Hepatocyte (in vitro differentiated cells): ENCODE measurements around the gene N4BP3. TPM values are rescaled to one million over a fixed set of nuclear protein-coding genes. Genes with fewer than 3 reads are reported as not detected.
A peak's percentile ranks its signal among the peaks of the same experiment; 100 is the strongest.

Experiments used
- DNase-seq: peaks from one replicate; pipeline ENCODE4 v3.0.0-alpha.2; 2016; ENCODE audit warnings: low spot score
- H2AFZ ChIP-seq: fragments of 200-600 bp; sonication (generic); 2 replicates; pipeline ENCODE4 v1.6.0; 2016; ENCODE audit warnings: antibody characterized with exemption, mild to moderate bottlenecking
- H3K27ac ChIP-seq: fragments of 200-600 bp; sonication (generic); 2 replicates; pipeline ENCODE4 v1.5.1; 2016; ENCODE audit warnings: mild to moderate bottlenecking
- H3K27me3 ChIP-seq: fragments of 200-600 bp; sonication (generic); 2 replicates; pipeline ENCODE4 v1.6.1; 2016
- H3K36me3 ChIP-seq: fragments of 200-600 bp; sonication (generic); replicated peaks from 2 replicates; pipeline ENCODE4 v1.5.1; 2016; ENCODE audit warnings: low read depth; ENCODE audit not compliant: insufficient read depth
- H3K4me1 ChIP-seq: fragments of 200-600 bp; sonication (generic); 2 replicates; pipeline ENCODE4 v1.5.1; 2016; ENCODE audit warnings: mild to moderate bottlenecking, moderate library complexity; ENCODE audit not compliant: insufficient read depth
- H3K4me2 ChIP-seq: fragments of 200-600 bp; sonication (generic); 2 replicates; pipeline ENCODE4 v1.6.0; 2016
- H3K4me3 ChIP-seq: fragments of 200-600 bp; sonication (generic); 2 replicates; pipeline ENCODE4 v1.5.1; 2016; ENCODE audit warnings: mild to moderate bottlenecking
- H3K79me2 ChIP-seq: fragments of 200-600 bp; sonication (generic); 2 replicates; pipeline ENCODE4 v1.6.0; 2017; ENCODE audit warnings: mild to moderate bottlenecking
- H3K9me2 ChIP-seq: fragments of 200-600 bp; sonication (generic); replicated peaks from 2 replicates; pipeline ENCODE4 v1.6.0; 2017; ENCODE audit warnings: mild to moderate bottlenecking; ENCODE audit not compliant: insufficient read depth
- H3K9me3 ChIP-seq: fragments of 200-600 bp; sonication (generic); 2 replicates; pipeline ENCODE4 v1.5.1; 2016; ENCODE audit warnings: low read depth, mild to moderate bottlenecking
- H4K20me1 ChIP-seq: fragments of 200-600 bp; sonication (generic); 2 replicates; pipeline ENCODE4 v1.6.0; 2016; ENCODE audit warnings: mild to moderate bottlenecking; ENCODE audit not compliant: insufficient read depth, poor library complexity, severe bottlenecking
- CTCF ChIP-seq: fragments of 200-600 bp; sonication (generic); IDR thresholded peaks from 2 replicates; pipeline ENCODE4 v1.5.1; 2016; ENCODE audit warnings: antibody characterized with exemption, mild to moderate bottlenecking; ENCODE audit not compliant: poor library complexity
- EZH2 ChIP-seq: fragments of 200-600 bp; sonication (generic); IDR thresholded peaks from 2 replicates; pipeline ENCODE4 v1.6.1; 2016; ENCODE audit warnings: antibody characterized with exemption, mild to moderate bottlenecking, borderline replicate concordance
- EZH2phosphoT487 ChIP-seq: fragments of 200-600 bp; sonication (generic); IDR thresholded peaks from one replicate; pipeline ENCODE4 v1.6.1; 2018; ENCODE audit warnings: antibody characterized with exemption, mild to moderate bottlenecking, low read depth, moderate library complexity; ENCODE audit not compliant: unreplicated experiment, severe bottlenecking
- WGBS: methylation state at CpG from one replicate; pipeline ENCODE4 v1.1.6; 2016; ENCODE audit warnings: low lambda C conversion rate; ENCODE audit errors: missing lambda C conversion rate; 5-methylcytosine and 5-hydroxymethylcytosine counted together
- polyA plus RNA-seq: library from polyadenylated mRNA; unstranded; fragments of >200 nt; fragmentation: Nextera tagmentation; extraction: Ambion mirVana; gene quantifications from 2 replicates; pipeline ENCODE4 v1.2.1, GENCODE V29; 2016
- total RNA-seq: library from RNA; depleted of rRNA; stranded (reverse); fragments of >200 nt; gene quantifications from 2 replicates; pipeline ENCODE4 v1.2.3, GENCODE V29; 2014

N4BP3 gene
- total RNA-seq = 1.4 and 2.3 TPM in 2 replicates
- polyA plus RNA-seq = 1.3 and 1.6 TPM in 2 replicates

- TF ChIP-seq CTCF (peak; percentile 19), EZH2 (no peak), EZH2phosphoT487 (no peak)
- Histone ChIP-seq H2AFZ (peak within 1 kb of the TSS; percentile 63), H3K9me2 (no peaks in the 10 kb centered on the region), H3K79me2 (no peaks in the 10 kb centered on the region), H3K36me3 (no peaks in the 10 kb centered on the region), H3K27ac (peak within 1 kb of the TSS; percentile 14), H3K27me3 (peaks cover 16% of the 10 kb centered on the region), H4K20me1 (no peaks in the 10 kb centered on the region), H3K9me3 (no peaks in the 10 kb centered on the region), H3K4me3 (peak within 1 kb of the TSS; percentile 63), H3K4me2 (peak within 1 kb of the TSS; percentile 99), H3K4me1 (peaks cover 29% of the 10 kb centered on the region)
- peak; percentile 91 for DNase-seq
- WGBS = 1% methylated on average over 54 of the region's 96 CpGs
Measured at GRCh38 chr5:178113141-178113787, at the start of gene N4BP3. TSS of gene N4BP3 (plus strand) at chr5:178113532. CDS start at chr5:178119584, 6,052 bp downstream.

GRCh38 chr5:178067755-178068154, 45.6 kb upstream of the N4BP3 start:
- Histone ChIP-seq H3K79me2 (no peaks in the 10 kb centered on the region), H4K20me1 (no peaks in the 10 kb centered on the region), H3K27ac (no peak overlapping the region), H3K4me1 (no peaks in the 10 kb centered on the region), H3K4me2 (no peak overlapping the region), H2AFZ (no peak overlapping the region), H3K36me3 (no peaks in the 10 kb centered on the region), H3K9me2 (no peaks in the 10 kb centered on the region), H3K4me3 (no peak overlapping the region), H3K9me3 (no peaks in the 10 kb centered on the region), H3K27me3 (peaks cover 4% of the 10 kb centered on the region)
- no peak for DNase-seq
- WGBS = 74% methylated on average over 6 of the region's 6 CpGs
- TF ChIP-seq EZH2 (no peak), CTCF (no peak), EZH2phosphoT487 (no peak)

GRCh38 chr5:178068293-178068692, 45.0 kb upstream of the N4BP3 start:
- DNase-seq = no peak
- H3K9me3 ChIP-seq = no peaks in the 10 kb centered on the region
- WGBS = 75% methylated on average over 5 of the region's 5 CpGs

More at GRCh38 chr5:178068293-178068692, 45.0 kb upstream of the N4BP3 start:
- no peaks in the 10 kb centered on the region for H3K9me2 ChIP-seq
- H2AFZ ChIP-seq = no peak overlapping the region
- no peaks in the 10 kb centered on the region for H4K20me1 ChIP-seq
- H3K4me3 ChIP-seq = no peak overlapping the region
- H3K27me3 ChIP-seq = peaks cover 4% of the 10 kb centered on the region
- H3K4me1 ChIP-seq = no peaks in the 10 kb centered on the region
- no peaks in the 10 kb centered on the region for H3K36me3 ChIP-seq
- TF ChIP-seq CTCF (no peak), EZH2phosphoT487 (no peak), EZH2 (no peak)
- no peak overlapping the region for H3K27ac ChIP-seq
- no peaks in the 10 kb centered on the region for H3K79me2 ChIP-seq
- H3K4me2 ChIP-seq = no peak overlapping the region
